GM21529 (cell line): ENCODE results near the gene AKAP8L.

Source experiments
- ATAC-seq: cut with Tn5 transposase; IDR thresholded peaks from one replicate; pipeline ENCODE4 v1.9.1; 2021; ENCODE audit not compliant: unreplicated experiment

AKAP8L gene

GRCh38 chr19:15449620-15450527, 31.1 kb upstream of the AKAP8L start, which contains the start of gene WIZ:
WIZ (minus strand) TSS chr19:15449956; CDS start chr19:15448307, 1,649 bp downstream.
- no peak for ATAC-seq

GRCh38 chr19:15448778-15449619, 30.2 kb upstream of the AKAP8L start:
- ATAC-seq, result no peak

DNA sequence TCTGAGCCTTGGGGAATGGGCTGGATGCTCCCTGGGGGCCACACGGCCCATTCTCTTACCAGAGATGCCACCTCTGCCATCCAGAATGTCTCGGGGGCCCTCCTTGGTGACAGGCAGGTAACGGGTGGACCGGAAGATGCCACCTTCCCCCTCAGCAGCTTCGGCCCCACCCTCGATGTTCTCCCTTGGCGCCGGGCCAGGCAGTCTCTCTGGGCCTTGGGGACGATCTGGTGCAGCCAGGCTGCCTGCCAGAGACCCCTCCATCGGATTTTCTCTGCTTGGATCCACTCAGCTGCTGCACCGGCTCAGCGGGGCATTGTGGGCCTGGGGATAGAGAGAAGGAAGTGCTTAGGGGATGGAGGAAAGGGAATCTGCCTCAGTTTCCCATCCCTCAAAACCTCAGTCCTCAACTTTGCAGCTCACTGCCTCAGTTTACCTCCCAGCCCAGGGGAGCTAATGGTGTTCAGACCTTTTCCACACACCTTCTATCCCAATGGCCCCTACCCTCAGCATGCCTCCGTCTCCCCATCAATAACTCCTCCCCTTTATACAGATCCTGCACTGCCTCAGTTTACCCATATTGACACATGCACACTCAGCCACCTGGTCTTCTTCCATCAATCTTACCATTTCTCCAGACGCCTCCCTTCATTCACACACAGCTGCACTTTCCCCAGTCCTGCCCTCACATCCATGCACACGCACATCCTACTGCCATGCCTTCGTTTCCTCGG, 29.4 kb upstream of the AKAP8L start:
- ATAC-seq, result no peak

DNA sequence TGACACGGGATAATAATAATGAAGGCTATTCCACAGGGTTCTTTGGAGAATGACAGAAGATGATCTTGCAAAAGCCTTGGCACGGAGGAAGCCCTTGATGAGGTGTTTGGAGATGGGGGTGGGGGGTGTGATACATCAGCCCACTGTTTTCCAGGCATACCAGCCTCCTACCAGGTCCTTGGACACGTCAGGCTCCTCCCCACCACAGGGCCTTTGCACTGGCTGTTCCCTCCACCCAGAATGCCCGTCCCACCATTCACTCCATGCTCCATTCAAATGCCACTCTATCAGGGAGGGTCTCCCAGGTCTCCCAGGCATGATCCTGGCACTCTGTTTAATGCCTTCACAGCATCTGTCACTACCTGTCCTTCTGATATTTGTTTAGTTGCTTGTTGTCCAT, 28.3 kb upstream of the AKAP8L start:
- no peak for ATAC-seq

GRCh38 chr19:15445807-15446376, 27.1 kb upstream of the AKAP8L start:
- ATAC-seq, result no peak

DNA sequence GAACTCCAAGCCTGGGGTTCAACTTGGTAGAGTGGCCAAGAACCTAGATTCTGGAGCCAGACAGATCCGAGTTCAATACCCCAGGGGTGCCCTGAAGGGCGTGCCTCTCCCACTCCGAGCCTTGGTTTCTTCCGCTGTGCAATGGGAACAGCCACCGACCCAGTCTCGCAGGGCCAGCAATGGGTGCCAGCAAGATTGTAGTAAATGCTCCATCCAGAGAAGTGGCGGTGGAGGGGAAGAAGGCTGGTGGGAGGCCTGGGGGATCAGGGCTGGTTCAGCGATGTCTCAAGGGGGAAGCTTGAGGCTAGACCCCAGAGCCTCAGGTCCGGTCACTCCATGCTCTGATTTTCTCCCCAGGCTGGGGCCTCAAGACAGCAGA, 26.4 kb upstream of the AKAP8L start:
- no peak for ATAC-seq

- no peak for ATAC-seq
These were observed 25.9 kb upstream of the AKAP8L start for GRCh38 chr19:15444505-15445226.

DNA sequence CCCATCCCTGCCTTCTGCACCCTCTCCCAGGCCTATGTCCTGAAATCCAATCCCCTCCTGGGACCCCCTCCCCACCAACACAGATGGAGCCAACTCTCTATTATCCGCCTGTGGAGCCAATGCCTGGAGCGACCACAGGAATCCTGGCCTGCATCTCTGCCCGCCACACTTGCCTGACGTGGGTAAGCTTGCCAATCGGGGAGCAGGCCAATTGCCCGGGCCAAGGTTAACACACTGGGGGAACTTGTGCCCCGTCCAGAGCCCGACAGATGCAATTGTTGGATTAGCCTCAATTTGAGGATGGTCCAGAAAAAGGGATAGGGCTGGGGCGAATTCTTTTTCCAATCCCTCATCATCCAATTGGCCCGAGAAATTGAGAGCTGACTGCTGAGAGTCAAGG, 25.1 kb upstream of the AKAP8L start:
- ATAC-seq, result no peak

- ATAC-seq, result no peak
These were observed 24.5 kb upstream of the AKAP8L start for GRCh38 chr19:15443325-15443724.

- no peak for ATAC-seq
These were observed 23.5 kb upstream of the AKAP8L start for GRCh38 chr19:15442142-15442920.

GRCh38 chr19:15441317-15441716, 22.5 kb upstream of the AKAP8L start:
- no peak for ATAC-seq

DNA sequence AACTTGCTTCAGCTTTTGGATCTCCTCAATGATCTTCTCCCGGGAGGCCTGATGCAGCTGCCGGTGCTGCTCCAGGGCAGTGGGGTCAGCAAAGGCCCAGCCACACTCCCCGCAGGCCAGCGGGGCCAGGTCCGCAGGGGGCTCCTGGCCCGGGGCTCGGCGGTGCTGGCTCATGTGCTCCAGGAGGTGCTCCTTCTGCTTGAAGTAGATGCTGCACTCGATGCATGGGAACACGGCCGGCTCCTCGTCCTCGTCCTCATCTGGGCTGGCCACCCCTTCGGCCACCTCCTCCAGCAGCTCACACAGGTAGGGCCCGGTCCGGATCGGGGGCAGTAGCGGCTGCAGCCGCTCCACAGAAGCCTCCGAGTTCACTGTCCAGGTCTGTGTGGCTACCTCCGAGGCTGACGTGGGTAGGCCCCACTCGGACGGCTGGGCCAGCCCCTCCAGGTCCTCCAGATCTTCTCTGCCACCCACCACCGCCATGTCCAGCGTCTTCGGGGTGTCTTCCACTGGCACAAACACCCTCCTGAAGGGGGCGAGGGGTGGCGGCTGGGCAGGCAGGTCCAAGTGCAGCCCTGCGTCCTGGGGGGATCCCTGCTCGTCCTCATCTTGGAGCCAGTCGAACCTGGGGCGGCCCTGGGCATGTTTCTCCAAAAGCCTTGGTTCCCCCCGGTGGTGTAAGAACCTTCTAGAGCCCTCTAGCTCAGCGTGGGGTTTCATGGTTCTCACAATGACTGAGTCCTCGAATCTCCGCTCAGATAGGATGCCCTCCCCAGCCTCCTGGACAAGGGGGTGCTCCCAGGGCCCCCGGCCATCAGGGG, 21.2 kb upstream of the AKAP8L start:
- no peak for ATAC-seq

DNA sequence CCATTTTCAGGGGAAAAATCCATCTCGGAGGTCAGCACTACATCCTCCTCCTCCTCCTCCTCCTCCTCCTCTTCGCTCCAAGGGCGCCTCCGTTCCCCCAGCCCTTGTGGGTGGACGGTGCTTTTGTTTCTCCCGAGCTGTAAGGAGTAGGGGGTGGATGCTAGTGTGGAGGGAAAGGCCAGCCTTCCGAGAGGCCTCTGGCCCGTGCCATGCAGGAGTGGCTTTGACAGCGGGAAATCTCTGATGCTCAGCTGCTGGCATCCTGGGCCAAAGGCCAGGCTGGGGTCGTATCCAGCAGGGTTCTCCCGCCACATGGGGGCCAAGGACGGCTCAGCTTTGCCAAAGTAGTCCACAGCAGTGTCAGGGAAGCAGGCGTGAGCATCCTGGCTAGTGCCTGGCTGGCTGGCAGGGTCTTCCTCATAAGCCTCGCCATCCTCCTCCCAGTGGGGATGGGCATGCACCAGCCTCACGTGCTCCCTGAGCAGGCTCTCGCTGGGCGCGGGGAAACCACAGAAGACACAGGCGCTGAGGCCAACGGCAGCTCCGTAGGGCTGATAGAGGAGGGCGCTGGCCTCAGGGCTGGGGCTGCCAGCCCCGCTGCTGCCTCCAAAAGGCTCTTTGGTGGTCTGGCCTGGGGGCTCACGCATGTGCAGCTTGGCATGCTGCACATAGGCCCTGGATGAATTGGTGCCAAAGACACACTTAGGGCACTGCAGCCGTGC, 20.5 kb upstream of the AKAP8L start:
- no peak for ATAC-seq

DNA sequence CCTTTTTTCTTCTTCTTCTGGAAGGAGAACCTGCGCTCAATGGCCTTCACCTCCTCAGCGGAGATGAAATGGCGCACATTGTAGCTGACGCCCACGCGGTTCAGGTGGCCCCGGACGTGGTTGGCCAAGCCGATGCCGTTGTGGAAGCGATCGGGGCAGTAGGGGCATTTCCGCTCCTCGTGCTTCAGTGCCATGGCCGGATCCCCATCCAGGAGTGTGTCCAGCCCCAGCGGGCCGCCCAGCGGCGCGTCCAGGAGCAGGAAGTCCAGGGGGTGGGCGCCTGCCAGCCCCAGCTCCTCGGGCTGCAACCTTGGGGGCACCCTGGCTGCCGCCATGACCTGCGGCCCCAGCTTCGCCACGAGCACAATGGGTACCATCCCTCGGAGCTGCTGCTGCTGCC, 19.8 kb upstream of the AKAP8L start:
- ATAC-seq, result no peak

DNA sequence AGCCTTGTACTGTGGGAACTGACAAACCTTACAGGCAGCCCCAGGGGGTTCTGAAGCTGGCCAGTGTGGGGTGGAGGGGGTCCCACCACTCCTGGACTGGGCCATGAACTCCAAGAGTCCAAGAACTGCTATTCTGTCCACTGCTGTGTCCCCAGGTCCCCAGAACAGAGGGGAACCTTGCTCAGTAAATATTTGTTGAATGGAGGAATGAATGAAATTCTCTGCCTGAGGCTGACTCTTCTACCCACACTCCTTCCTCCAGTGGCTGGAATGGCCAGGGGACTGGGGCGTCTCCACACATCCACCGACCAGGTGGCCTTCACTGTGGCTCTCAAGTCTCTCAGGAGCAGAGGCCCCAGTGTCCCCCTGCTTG, 19.3 kb upstream of the AKAP8L start:
- ATAC-seq, result no peak

- ATAC-seq, result no peak
These were observed 18.8 kb upstream of the AKAP8L start for GRCh38 chr19:15437355-15438123.

GRCh38 chr19:15436826-15437110, 18.0 kb upstream of the AKAP8L start:
- no peak for ATAC-seq
